GM20000 (cell line): ENCODE data around the gene SHE.

Source experiments
- DNase-seq: peaks from one replicate; pipeline ENCODE4 v3.0.0; 2012; ENCODE audit warnings: low spot score
- CTCF ChIP-seq: IDR thresholded peaks from 2 replicates; pipeline ENCODE4 v1.5.1; 2012; ENCODE audit warnings: mild to moderate bottlenecking, control low read depth; ENCODE audit errors: extremely low read depth, missing control alignments

SHE gene

GRCh38 chr1:154512760-154513159, 10.5 kb upstream of the SHE start:
- no peak for DNase-seq
- TF ChIP-seq CTCF, result no peak

- no peak for TF ChIP-seq CTCF
- no peak for DNase-seq
Measured at GRCh38 chr1:154503898-154504297, 1.7 kb upstream of the SHE start.

- DNase-seq, result no peak
- TF ChIP-seq CTCF, result no peak
Measured at GRCh38 chr1:154502744-154503115, 518 bp upstream of the SHE start.

- peak; percentile 58 for DNase-seq
- TF ChIP-seq CTCF, result no peak
Measured at GRCh38 chr1:154501423-154502065, 668 bp downstream of the SHE start.

- no peak for TF ChIP-seq CTCF
- DNase-seq, result no peak
Measured at GRCh38 chr1:154500533-154500932, 1.7 kb downstream of the SHE start.

GRCh38 chr1:154499446-154499845, 2.8 kb downstream of the SHE start:
- no peak for DNase-seq
- no peak for TF ChIP-seq CTCF

GRCh38 chr1:154497026-154497806, 5.0 kb downstream of the SHE start:
- no peak for TF ChIP-seq CTCF
- peak; percentile 64 for DNase-seq
